Measurements from ENCODE around the gene MEGF11.
"Not testable (repeated sequence)": the region's sequence is repeated elsewhere in the genome, so short reads cannot be mapped to it uniquely, and the experiment has no call there.

The MEGF11 gene

DNA sequence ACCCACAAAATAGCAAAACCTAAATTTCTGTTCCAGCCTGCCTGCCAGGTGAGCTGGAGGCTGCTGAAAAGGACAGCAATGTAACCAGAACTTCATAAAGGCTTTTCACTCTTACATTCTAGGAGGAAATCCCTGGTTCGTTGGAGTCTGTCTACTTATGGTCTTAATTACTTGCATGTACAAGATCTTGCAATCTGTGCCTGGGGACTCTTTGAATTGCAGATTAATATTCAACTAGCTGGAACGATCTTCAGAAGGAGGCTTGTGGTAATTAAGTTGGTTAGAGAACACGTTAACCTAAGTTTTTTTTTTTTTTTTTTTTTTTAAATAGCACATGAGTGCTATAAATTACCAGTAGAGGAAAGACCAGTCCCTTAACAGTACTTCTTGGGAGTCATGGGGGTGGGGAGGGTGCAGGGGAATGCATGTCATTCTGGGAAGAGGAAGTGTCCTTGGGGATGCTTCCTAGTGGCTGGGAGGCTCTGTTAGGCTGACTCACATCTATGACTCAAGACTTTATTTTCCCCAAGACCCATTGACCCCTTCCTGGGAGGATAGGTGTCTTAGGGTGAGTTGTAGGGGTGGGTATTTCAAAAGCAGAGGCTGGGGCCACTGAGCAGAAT is 244.5 kb downstream of the MEGF11 start:
- no peak for TF ChIP-seq CTCF (IDR thresholded peaks at IDR 0.05)
- no peaks in the 10 kb centered on the region for H3K4me1 ChIP-seq
- no peak overlapping the region for H2AFZ ChIP-seq
- H3K9me3 ChIP-seq (ENCODE audit: control insufficient read depth, low read length), result no peaks in the 10 kb centered on the region
- H3K9ac ChIP-seq, result no peak overlapping the region
- H3K4me3 ChIP-seq (ENCODE audit: low read depth, low read length), result no peak overlapping the region
- no peaks in the 10 kb centered on the region for H3K79me2 ChIP-seq
- H3K4me2 ChIP-seq (ENCODE audit: low read length), result no peak overlapping the region
- H3K36me3 ChIP-seq (ENCODE audit: control insufficient read depth, insufficient read depth, low read length), result no peaks in the 10 kb centered on the region
- H3K27me3 ChIP-seq (ENCODE audit: control insufficient read depth, insufficient read depth, low read length), result no peaks in the 10 kb centered on the region
- H3K27ac ChIP-seq, result no peak overlapping the region

DNA sequence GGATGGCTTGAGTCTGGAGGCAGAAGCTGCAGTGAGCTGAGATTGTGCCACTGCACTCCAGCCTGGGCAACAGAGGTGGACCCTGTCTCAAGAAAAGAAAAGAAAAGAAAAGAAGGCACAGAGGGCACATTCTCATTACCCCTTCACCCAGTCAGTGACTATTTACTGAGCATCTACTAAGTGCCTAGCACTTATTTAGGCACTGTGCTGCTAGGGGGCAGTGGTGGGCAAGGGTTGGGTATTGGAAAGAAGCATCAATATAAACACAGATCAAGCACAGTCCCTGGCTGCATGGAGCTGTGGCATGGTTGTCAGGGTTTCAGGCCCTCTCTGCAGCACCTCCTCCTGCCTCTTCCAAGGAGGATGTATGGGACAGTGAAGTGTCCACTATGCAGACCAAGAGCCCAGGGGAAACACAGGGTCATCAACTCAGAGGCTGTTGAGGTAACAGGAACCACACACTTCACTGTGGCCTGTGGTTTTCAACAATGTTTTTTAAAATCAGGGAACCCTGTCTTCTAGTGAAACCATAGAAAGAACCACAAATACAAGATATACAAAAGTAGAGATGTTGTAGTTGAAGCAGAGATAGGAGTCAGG is 245.8 kb downstream of the MEGF11 start:
- no peak for TF ChIP-seq CTCF (IDR thresholded peaks at IDR 0.05)
- H3K4me1 ChIP-seq, result no peaks in the 10 kb centered on the region
- no peaks in the 10 kb centered on the region for H3K79me2 ChIP-seq
- H2AFZ ChIP-seq, result no peak overlapping the region
- H3K4me3 ChIP-seq (ENCODE audit: low read depth, low read length), result no peak overlapping the region
- H3K9ac ChIP-seq, result no peak overlapping the region
- no peaks in the 10 kb centered on the region for H3K36me3 ChIP-seq (ENCODE audit: control insufficient read depth, insufficient read depth, low read length)
- no peak overlapping the region for H3K27ac ChIP-seq
- no peaks in the 10 kb centered on the region for H3K27me3 ChIP-seq (ENCODE audit: control insufficient read depth, insufficient read depth, low read length)
- H3K9me3 ChIP-seq (ENCODE audit: control insufficient read depth, low read length), result no peaks in the 10 kb centered on the region
- H3K4me2 ChIP-seq (ENCODE audit: low read length), result no peak overlapping the region

DNA sequence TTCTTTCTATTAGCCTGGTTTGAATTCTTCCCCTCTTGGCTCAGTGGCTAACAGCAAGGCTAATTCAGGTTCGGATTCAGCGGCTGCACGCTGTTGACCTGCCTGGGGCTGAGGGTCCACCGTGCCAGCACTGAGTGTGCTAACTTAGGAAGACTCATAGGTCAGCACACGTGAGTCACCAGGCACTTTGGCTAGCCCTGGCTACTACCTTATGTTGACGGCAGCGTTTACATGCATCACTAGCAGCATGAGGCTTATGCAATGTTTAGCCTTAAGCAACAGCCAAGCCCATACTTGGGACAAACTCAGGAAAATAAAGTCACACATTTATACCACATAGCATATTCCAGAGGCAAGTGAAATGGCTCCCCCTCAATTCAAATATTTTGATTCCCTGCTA is 246.6 kb downstream of the MEGF11 start:
- H2AFZ ChIP-seq, result no peak overlapping the region
- no peaks in the 10 kb centered on the region for H3K36me3 ChIP-seq (ENCODE audit: control insufficient read depth, insufficient read depth, low read length)
- no peak for TF ChIP-seq CTCF (IDR thresholded peaks at IDR 0.05)
- no peak overlapping the region for H3K27ac ChIP-seq
- no peak overlapping the region for H3K4me2 ChIP-seq (ENCODE audit: low read length)
- H3K4me3 ChIP-seq (ENCODE audit: low read depth, low read length), result no peak overlapping the region
- no peaks in the 10 kb centered on the region for H3K4me1 ChIP-seq
- no peaks in the 10 kb centered on the region for H3K79me2 ChIP-seq
- no peaks in the 10 kb centered on the region for H3K27me3 ChIP-seq (ENCODE audit: control insufficient read depth, insufficient read depth, low read length)
- no peaks in the 10 kb centered on the region for H3K9me3 ChIP-seq (ENCODE audit: control insufficient read depth, low read length)
- H3K9ac ChIP-seq, result no peak overlapping the region

DNA sequence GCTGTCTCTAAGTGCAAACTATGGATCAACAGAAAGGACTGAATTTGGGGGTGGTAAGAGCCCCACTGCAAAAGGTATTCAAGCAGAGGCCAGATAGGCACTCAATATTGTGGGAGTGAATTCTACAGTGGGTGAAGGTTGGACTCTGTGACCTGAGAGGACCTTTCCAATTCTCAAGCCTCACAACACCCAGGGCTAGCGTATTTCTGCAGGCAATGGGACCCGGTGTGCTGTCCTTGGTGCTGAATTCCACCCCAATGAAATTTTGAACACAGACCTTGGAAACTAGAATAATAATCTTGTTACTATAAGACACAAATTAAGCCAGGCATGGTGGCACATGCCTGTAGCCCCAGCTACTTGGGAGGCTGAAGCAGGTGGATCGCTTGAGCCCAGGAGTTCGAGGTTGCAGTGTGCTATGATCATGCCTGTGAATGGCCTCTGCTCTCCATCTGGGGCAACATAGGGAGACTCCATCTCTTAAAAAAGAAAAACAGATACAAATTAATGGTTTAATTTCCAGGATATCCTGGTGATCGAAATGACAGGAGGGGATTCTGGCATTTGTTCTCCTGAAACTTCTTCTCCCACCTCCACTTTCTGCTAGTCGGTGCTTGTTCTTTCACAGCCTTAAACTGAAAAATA is 248.8 kb downstream of the MEGF11 start:
- Histone ChIP-seq H3K27me3 (ENCODE audit: control insufficient read depth, insufficient read depth, low read length) (no peaks in the 10 kb centered on the region), H3K9ac (no peak overlapping the region), H3K79me2 (no peaks in the 10 kb centered on the region), H3K4me2 (ENCODE audit: low read length) (no peak overlapping the region), H2AFZ (no peak overlapping the region), H3K4me3 (ENCODE audit: low read depth, low read length) (no peak overlapping the region), H3K4me1 (no peaks in the 10 kb centered on the region), H3K27ac (no peak overlapping the region), H3K9me3 (ENCODE audit: control insufficient read depth, low read length) (no peaks in the 10 kb centered on the region), H3K36me3 (ENCODE audit: control insufficient read depth, insufficient read depth, low read length) (no peaks in the 10 kb centered on the region)
- no peak for TF ChIP-seq CTCF (IDR thresholded peaks at IDR 0.05)

DNA sequence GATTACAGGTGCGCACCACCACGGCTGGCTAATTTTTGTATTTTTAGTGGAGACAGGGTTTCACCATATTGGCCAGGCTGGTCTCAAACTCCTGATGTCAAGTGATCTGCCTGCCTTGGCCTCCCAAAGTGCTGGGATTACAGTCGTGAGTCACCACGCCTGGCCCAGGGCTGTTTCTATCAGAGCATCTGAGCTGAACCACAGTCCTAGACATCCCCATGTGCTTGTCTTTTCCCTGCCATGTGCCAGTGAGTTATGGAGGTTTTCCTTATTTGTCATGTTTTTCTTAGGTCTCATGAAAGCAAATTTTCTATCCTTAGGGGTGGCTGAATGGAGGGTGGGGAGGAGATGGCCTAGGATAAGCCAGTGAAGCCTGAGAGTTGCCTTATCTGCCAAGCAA is 250.4 kb downstream of the MEGF11 start:
- H3K4me2 ChIP-seq (ENCODE audit: low read length); H3K27me3 ChIP-seq (ENCODE audit: control insufficient read depth, insufficient read depth, low read length); H3K4me1 ChIP-seq; H3K36me3 ChIP-seq (ENCODE audit: control insufficient read depth, insufficient read depth, low read length); H3K9ac ChIP-seq; H2AFZ ChIP-seq; H3K9me3 ChIP-seq (ENCODE audit: control insufficient read depth, low read length); H3K4me3 ChIP-seq (ENCODE audit: low read depth, low read length); H3K27ac ChIP-seq; H3K79me2 ChIP-seq: not testable (repeated sequence)

Measured in parathyroid adenoma (tissue), 2 donors.